Fibroblast of lung (primary cell): Measurements from ENCODE around the gene G6PC1. TPM values are rescaled to one million over a fixed set of nuclear protein-coding genes. Genes with fewer than 3 reads are reported as not detected.
A peak's percentile ranks its signal among the peaks of the same experiment; 100 is the strongest.
"Not testable (repeated sequence)": the region's sequence is repeated elsewhere in the genome, so short reads cannot be mapped to it uniquely, and the experiment has no call there.

ENCODE experiments used
- DNase-seq, 2 donors: peaks; one replicate each; pipeline versions ENCODE4 v3.0.0 to v3.0.0-alpha.2; 2010; ENCODE audit warnings: low read depth in 2 of 2
- H2AFZ ChIP-seq: 2 replicates; pipeline ENCODE4 v1.5.1; 2012; ENCODE audit warnings: low read length, control low read depth, inconsistent platforms
- H3K27ac ChIP-seq: 2 replicates; pipeline ENCODE4 v1.5.1; 2011; ENCODE audit warnings: low read length, control low read depth; ENCODE audit not compliant: insufficient read depth
- H3K27me3 ChIP-seq: 2 replicates; pipeline ENCODE4 v1.5.1; 2011; ENCODE audit warnings: mild to moderate bottlenecking, low read length; ENCODE audit not compliant: control insufficient read depth, insufficient read depth
- H3K36me3 ChIP-seq: 2 replicates; pipeline ENCODE4 v1.5.1; 2011; ENCODE audit warnings: low read length; ENCODE audit not compliant: control insufficient read depth, insufficient read depth
- H3K4me1 ChIP-seq: 2 replicates; pipeline ENCODE4 v1.5.1; 2011; ENCODE audit warnings: low read length; ENCODE audit not compliant: control insufficient read depth, insufficient read depth; ENCODE audit errors: extremely low read depth
- H3K4me2 ChIP-seq: 2 replicates; pipeline ENCODE4 v1.5.1; 2011; ENCODE audit warnings: low read length, control low read depth; ENCODE audit not compliant: insufficient read depth; ENCODE audit errors: extremely low read depth
- H3K4me3 ChIP-seq, 4 experiments: fragments of 200-600 bp in 1 of 4; sonication (generic) in 1 of 4; replicated peaks in 1 of 4; 2 replicates each; pipeline ENCODE4 v1.5.1; 2011 to 2016; ENCODE audit warnings: low read length in 4 of 4, low read depth in 3 of 4, mild to moderate bottlenecking in 3 of 4, control low read depth in 2 of 4, inconsistent platforms in 1 of 4, mixed read lengths in 1 of 4; ENCODE audit not compliant: insufficient read depth in 1 of 4; ENCODE audit errors: control extremely low read depth in 1 of 4
- H3K79me2 ChIP-seq: 2 replicates; pipeline ENCODE4 v1.5.1; 2012; ENCODE audit warnings: mild to moderate bottlenecking, low read length, inconsistent platforms; ENCODE audit not compliant: control insufficient read depth, insufficient read depth
- H3K9ac ChIP-seq: 2 replicates; pipeline ENCODE4 v1.5.1; 2011; ENCODE audit warnings: mild to moderate bottlenecking, low read length, control low read depth; ENCODE audit not compliant: insufficient read depth
- H3K9me3 ChIP-seq: 2 replicates; pipeline ENCODE4 v1.5.1; 2012; ENCODE audit warnings: low read depth, low read length; ENCODE audit not compliant: control insufficient read depth, insufficient read depth
- H4K20me1 ChIP-seq: 2 replicates; pipeline ENCODE4 v1.5.1; 2011; ENCODE audit warnings: low read length; ENCODE audit not compliant: control insufficient read depth, insufficient read depth; ENCODE audit errors: extremely low read depth
- CTCF ChIP-seq, 2 donors: IDR thresholded peaks in 1 of 2; conservative IDR thresholded peaks in 1 of 2; 1 replicate in 1 of 2; 2 replicates in 1 of 2; pipeline ENCODE4 v1.5.1; 2011 to 2012; ENCODE audit warnings: low read length in 2 of 2, control low read depth in 1 of 2, inconsistent platforms in 1 of 2, low read depth in 1 of 2, mild to moderate bottlenecking in 1 of 2
- EZH2 ChIP-seq: IDR thresholded peaks from 2 replicates; pipeline ENCODE4 v1.5.1; 2012; ENCODE audit warnings: low read length, control low read depth, mild to moderate bottlenecking; ENCODE audit errors: missing control alignments
- polyA plus RNA-seq, 2 donors: library from polyadenylated mRNA; depleted of rRNA in 1 of 2; stranded (reverse) in 1 of 2; unstranded in 1 of 2; fragments of >200 nt; gene quantifications; 2 replicates each; pipeline ENCODE4 v1.2.1, GENCODE V29; 2011 to 2012; ENCODE audit warnings: missing spikeins in 1 of 2
- total RNA-seq: library from RNA; depleted of rRNA; stranded (reverse); fragments of >200 nt; gene quantifications from 2 replicates; pipeline ENCODE4 v1.2.1, GENCODE V29; 2014

G6PC1 gene
- total and polyA plus RNA-seq, 2 donors (not counting 1 experiment from before 2014, with no cell fraction given): not detected

GRCh38 chr17:42918902-42919521 is 18.4 kb downstream of the G6PC1 start:
- DNase-seq: peak in 1 of 2 donors; percentile 11

GRCh38 chr17:42919522-42920077 is 19.0 kb downstream of the G6PC1 start:
- H3K36me3 ChIP-seq, H3K4me2 ChIP-seq, H4K20me1 ChIP-seq: not testable (repeated sequence)

More at GRCh38 chr17:42918902-42919521, 18.4 kb downstream of the G6PC1 start:
- H4K20me1 ChIP-seq: no peaks in the 10 kb centered on the region
- H3K27me3 ChIP-seq: peaks cover 6% of the 10 kb centered on the region
- no peak overlapping the region for H3K4me3 ChIP-seq
- no peak for TF ChIP-seq CTCF (conservative IDR thresholded peaks at IDR 0.05 in 1 of 2, IDR thresholded peaks at IDR 0.05 in 1 of 2; ENCODE audit: low read depth in 1 of 2, low read length in 2 of 2)
- no peak for TF ChIP-seq EZH2
- H3K79me2 ChIP-seq: no peaks in the 10 kb centered on the region
- no peaks in the 10 kb centered on the region for H3K4me1 ChIP-seq
- H3K36me3 ChIP-seq: no peaks in the 10 kb centered on the region
- H3K9me3 ChIP-seq: no peaks in the 10 kb centered on the region
- H3K9ac ChIP-seq: no peak overlapping the region
- no peak overlapping the region for H3K27ac ChIP-seq
- no peak overlapping the region for H3K4me2 ChIP-seq
- H2AFZ ChIP-seq: peak overlapping the region; percentile 41

GRCh38 chr17:42920106-42920900 is 19.7 kb downstream of the G6PC1 start:
- Histone ChIP-seq H2AFZ (no peak overlapping the region), H4K20me1 (no peaks in the 10 kb centered on the region), H3K4me3 (no peak overlapping the region), H3K27me3 (peaks cover 6% of the 10 kb centered on the region), H3K9me3 (no peaks in the 10 kb centered on the region), H3K4me1 (no peaks in the 10 kb centered on the region), H3K27ac (no peak overlapping the region), H3K9ac (no peak overlapping the region), H3K36me3 (no peaks in the 10 kb centered on the region), H3K79me2 (no peaks in the 10 kb centered on the region), H3K4me2 (no peak overlapping the region)
- TF ChIP-seq EZH2: no peak
- no peak for TF ChIP-seq CTCF (conservative IDR thresholded peaks at IDR 0.05 in 1 of 2, IDR thresholded peaks at IDR 0.05 in 1 of 2; ENCODE audit: low read depth in 1 of 2, low read length in 2 of 2)
- DNase-seq: no peak

More at GRCh38 chr17:42919522-42920077, 19.0 kb downstream of the G6PC1 start:
- H3K9ac ChIP-seq, DNase-seq, H3K4me1 ChIP-seq, H3K4me3 ChIP-seq, H3K27ac ChIP-seq, H3K79me2 ChIP-seq, H3K9me3 ChIP-seq, H3K27me3 ChIP-seq, H2AFZ ChIP-seq: not testable (repeated sequence)
